H1 (cell line): ENCODE results near the gene SLC37A1.

Source experiments
- CREB1 ChIP-seq: IDR thresholded peaks from 2 replicates; pipeline ENCODE4 v1.6.1; 2012; ENCODE audit warnings: inconsistent platforms
- EP300 ChIP-seq, 2 experiments: IDR thresholded peaks; 1 replicate in 1 of 2; 2 replicates in 1 of 2; pipeline ENCODE4 v1.6.1; 2011 to 2012; ENCODE audit warnings: low read depth in 2 of 2, low read length in 2 of 2, mild to moderate bottlenecking in 2 of 2, borderline replicate concordance in 1 of 2, inconsistent platforms in 1 of 2, moderate library complexity in 1 of 2
- EZH2 ChIP-seq: fragments of 200-600 bp; sonication (generic); IDR thresholded peaks from 2 replicates; pipeline ENCODE4 v1.7.1; 2012; ENCODE audit warnings: low read depth, mild to moderate bottlenecking, moderate library complexity, low read length, inconsistent platforms; ENCODE audit not compliant: severe bottlenecking
- GABPA ChIP-seq: IDR thresholded peaks from 2 replicates; pipeline ENCODE4 v1.6.1; 2011; ENCODE audit warnings: mild to moderate bottlenecking, low read length, moderate library complexity, borderline replicate concordance; ENCODE audit not compliant: insufficient read depth
- JUND ChIP-seq: IDR thresholded peaks from 2 replicates; pipeline ENCODE4 v1.6.1; 2011; ENCODE audit warnings: mild to moderate bottlenecking, improper control_type of control experiment, low read length
- PHF8 ChIP-seq: fragments of 200-600 bp; sonication (generic); conservative IDR thresholded peaks from 2 replicates; pipeline ENCODE4 v1.7.1; 2012; ENCODE audit warnings: low read depth, mild to moderate bottlenecking, inconsistent platforms, low read length, moderate library complexity
- POLR2A ChIP-seq, 2 experiments: IDR thresholded peaks; 1 replicate in 1 of 2; 2 replicates in 1 of 2; pipeline ENCODE4 v1.6.1; 2011; ENCODE audit warnings: low read depth in 2 of 2, low read length in 2 of 2, mild to moderate bottlenecking in 2 of 2; ENCODE audit errors: control extremely low read depth in 1 of 2
- RAD21 ChIP-seq, 2 experiments: IDR thresholded peaks in 1 of 2; conservative IDR thresholded peaks in 1 of 2; 2 replicates each; pipeline ENCODE4 v1.6.1; 2011; ENCODE audit warnings: low read depth in 2 of 2, low read length in 2 of 2, improper control_type of control experiment in 1 of 2, inconsistent platforms in 1 of 2, mild to moderate bottlenecking in 1 of 2, moderate library complexity in 1 of 2
- SIRT6 ChIP-seq: IDR thresholded peaks from one replicate; pipeline ENCODE4 v1.7.1; 2012; ENCODE audit warnings: low read length, inconsistent platforms
- TAF1 ChIP-seq: IDR thresholded peaks from 2 replicates; pipeline ENCODE4 v1.6.1; 2011; ENCODE audit warnings: mild to moderate bottlenecking, low read depth, low read length
- TF ChIP-seq, protein P1 (sequence below): IDR thresholded peaks from 2 replicates; pipeline ENCODE4 v1.6.1; 2012; ENCODE audit warnings: low read length, inconsistent platforms
- TF ChIP-seq, protein P2 (sequence below), 3 experiments: IDR thresholded peaks; 1 replicate in 2 of 3; 2 replicates in 1 of 3; pipeline versions ENCODE4 v1.5.1 to v1.6.1; 2011; ENCODE audit warnings: low read length in 3 of 3, mild to moderate bottlenecking in 3 of 3, inconsistent platforms in 2 of 3, low read depth in 1 of 3, moderate library complexity in 1 of 3; ENCODE audit not compliant: insufficient read depth in 1 of 3; ENCODE audit errors: control extremely low read depth in 1 of 3

DNA sequence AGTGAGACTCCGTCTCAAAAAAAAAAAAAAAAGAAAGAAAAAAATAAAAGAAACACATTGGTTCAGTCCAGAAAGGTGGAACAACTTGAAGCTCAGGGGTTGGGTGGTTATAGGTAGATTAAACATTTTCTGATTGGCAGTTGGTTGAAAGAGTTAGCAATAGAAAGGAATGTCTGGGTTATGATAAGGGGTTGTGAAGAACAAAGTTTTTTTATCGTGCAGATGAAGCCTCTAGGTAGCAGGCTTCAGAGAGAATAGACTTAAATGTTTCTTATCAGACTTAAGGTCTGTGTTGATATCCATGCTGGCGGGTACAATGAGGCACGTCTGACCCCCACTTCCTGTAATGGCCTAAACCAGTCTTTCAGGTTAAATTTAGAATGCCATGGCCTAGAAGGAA lies 94.8 kb downstream of the SLC37A1 start:
- TF ChIP-seq, protein P1, sequence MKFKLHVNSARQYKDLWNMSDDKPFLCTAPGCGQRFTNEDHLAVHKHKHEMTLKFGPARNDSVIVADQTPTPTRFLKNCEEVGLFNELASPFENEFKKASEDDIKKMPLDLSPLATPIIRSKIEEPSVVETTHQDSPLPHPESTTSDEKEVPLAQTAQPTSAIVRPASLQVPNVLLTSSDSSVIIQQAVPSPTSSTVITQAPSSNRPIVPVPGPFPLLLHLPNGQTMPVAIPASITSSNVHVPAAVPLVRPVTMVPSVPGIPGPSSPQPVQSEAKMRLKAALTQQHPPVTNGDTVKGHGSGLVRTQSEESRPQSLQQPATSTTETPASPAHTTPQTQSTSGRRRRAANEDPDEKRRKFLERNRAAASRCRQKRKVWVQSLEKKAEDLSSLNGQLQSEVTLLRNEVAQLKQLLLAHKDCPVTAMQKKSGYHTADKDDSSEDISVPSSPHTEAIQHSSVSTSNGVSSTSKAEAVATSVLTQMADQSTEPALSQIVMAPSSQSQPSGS = no peak
- TF ChIP-seq, protein P2, sequence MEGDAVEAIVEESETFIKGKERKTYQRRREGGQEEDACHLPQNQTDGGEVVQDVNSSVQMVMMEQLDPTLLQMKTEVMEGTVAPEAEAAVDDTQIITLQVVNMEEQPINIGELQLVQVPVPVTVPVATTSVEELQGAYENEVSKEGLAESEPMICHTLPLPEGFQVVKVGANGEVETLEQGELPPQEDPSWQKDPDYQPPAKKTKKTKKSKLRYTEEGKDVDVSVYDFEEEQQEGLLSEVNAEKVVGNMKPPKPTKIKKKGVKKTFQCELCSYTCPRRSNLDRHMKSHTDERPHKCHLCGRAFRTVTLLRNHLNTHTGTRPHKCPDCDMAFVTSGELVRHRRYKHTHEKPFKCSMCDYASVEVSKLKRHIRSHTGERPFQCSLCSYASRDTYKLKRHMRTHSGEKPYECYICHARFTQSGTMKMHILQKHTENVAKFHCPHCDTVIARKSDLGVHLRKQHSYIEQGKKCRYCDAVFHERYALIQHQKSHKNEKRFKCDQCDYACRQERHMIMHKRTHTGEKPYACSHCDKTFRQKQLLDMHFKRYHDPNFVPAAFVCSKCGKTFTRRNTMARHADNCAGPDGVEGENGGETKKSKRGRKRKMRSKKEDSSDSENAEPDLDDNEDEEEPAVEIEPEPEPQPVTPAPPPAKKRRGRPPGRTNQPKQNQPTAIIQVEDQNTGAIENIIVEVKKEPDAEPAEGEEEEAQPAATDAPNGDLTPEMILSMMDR (IDR thresholded peaks at IDR 0.05; ENCODE audit: control extremely low read depth in 1 of 3, insufficient read depth in 1 of 3, low read depth in 1 of 3, low read length in 3 of 3) = no peak
- TF ChIP-seq GABPA (no peak), EZH2 (no peak), CREB1 (no peak), TAF1 (no peak), POLR2A (IDR thresholded peaks at IDR 0.05; ENCODE audit: control extremely low read depth in 1 of 2, low read depth in 2 of 2, low read length in 2 of 2) (no peak), PHF8 (no peak), EP300 (IDR thresholded peaks at IDR 0.05; ENCODE audit: borderline replicate concordance in 1 of 2, low read depth in 2 of 2, low read length in 2 of 2) (no peak), RAD21 (IDR thresholded peaks at IDR 0.05 in 1 of 2, conservative IDR thresholded peaks at IDR 0.05 in 1 of 2; ENCODE audit: low read depth in 2 of 2, low read length in 2 of 2) (no peak), SIRT6 (no peak), JUND (no peak)
